Hematopoietic multipotent progenitor cell treated with erythropoietin and hydrocortisone succinate and interleukin-3 and kit ligand, for 8 days (in vitro differentiated cells): ENCODE data around the gene SH2D1B.

Experiments
- DNase-seq: peaks from one replicate; pipeline ENCODE4 v3.0.0-alpha.2; 2015

The SH2D1B gene

GRCh38 chr1:162381383-162381782, 30.6 kb downstream of the SH2D1B start, which contains the start of gene C1orf226:
C1orf226 (plus strand) TSS chr1:162381728; CDS start chr1:162381902, 174 bp downstream.
- no peak for DNase-seq

GRCh38 chr1:162380061-162380846, 31.7 kb downstream of the SH2D1B start:
- DNase-seq, result no peak

DNA sequence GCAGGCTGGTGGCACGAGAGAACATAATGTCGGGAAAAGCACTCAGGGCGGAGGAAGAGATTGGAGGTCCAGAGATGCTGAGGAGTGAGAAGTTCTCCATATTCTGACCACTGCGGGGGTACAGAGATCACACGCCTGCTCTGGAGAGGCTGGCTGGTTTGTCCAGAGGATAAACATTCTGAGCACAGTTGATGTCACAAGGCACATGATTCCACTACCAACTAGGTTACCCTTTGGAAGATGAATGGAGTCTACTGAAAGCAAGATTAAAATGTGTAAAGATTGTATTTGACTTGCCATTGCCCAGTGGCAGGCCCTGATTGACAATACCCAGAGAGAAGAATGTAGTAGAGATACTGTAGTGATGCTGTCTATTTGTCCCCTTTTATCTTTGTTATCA, 35.2 kb downstream of the SH2D1B start, which contains the start of gene SPATA46:
TSS of gene SPATA46 (minus strand) at position 164 of the 400 bp plus-strand sequence. CDS start at position 100, 64 bp downstream.
- no peak for DNase-seq

GRCh38 chr1:162375463-162375862, 36.5 kb downstream of the SH2D1B start:
- DNase-seq, result no peak

GRCh38 chr1:162374406-162374805, 37.5 kb downstream of the SH2D1B start:
- DNase-seq, result no peak

DNA sequence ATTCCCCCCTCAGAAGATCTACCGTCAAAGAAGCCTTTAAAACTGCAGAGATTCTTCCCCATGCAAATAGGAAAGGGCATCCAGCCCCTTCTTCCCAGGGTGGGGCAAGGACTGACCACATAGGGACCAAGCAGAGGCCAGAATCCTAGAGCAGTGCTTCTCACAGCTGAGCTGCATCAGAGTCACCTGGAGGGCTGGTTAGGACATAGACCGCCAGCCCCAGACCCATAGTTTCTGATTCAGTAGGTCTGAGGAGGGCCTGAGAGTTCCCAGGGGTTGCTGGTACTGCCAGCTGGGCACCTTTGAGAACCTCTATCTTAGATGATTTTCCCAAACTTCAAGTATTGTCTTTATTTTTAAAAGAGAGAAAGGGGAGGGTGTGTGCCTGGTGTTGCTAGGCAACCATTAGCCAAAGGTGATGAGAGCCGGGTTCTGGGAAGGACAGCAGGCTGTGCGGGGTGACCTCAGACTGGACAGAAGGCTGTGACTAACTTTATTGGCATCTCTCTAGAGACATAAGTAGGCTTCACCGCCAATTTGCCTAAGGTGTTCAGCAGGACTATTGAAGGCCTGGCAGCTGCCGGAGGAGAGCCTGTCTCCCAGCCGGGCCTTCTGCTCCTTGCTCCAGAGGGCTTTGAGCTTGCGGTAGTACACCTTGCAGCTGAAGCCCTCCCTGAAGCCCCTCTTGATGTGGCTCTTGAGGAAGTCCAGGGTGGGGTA, 38.2 kb downstream of the SH2D1B start:
- no peak for DNase-seq

- DNase-seq, result no peak
Observed at GRCh38 chr1:162373072-162373427, 38.9 kb downstream of the SH2D1B start.

- DNase-seq, result peak; percentile 91
Observed at GRCh38 chr1:162372159-162373071, 39.5 kb downstream of the SH2D1B start.

DNA sequence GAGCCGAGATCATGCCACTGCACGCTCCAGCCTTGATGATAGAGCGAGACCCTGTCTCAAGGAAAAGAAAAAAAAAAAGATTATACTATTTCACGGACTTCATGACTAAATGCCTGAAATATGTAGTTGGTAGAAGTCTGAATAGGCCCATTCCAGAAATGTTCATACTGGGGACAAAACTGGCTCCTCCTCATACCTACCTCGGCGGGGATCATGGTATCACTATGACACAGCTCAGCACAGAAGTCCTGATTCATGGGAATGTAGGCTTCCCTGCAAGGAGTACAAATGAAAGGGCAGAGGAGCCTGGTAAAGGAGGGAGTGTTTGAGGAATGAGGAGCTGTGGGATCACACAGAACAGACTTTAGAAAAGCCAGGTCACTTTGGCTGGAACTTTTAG, 40.3 kb downstream of the SH2D1B start:
- DNase-seq, result no peak

- DNase-seq, result no peak
Observed at GRCh38 chr1:162370721-162371120, 41.2 kb downstream of the SH2D1B start.

- DNase-seq, result no peak
Observed at GRCh38 chr1:162370161-162370560, 41.8 kb downstream of the SH2D1B start.

DNA sequence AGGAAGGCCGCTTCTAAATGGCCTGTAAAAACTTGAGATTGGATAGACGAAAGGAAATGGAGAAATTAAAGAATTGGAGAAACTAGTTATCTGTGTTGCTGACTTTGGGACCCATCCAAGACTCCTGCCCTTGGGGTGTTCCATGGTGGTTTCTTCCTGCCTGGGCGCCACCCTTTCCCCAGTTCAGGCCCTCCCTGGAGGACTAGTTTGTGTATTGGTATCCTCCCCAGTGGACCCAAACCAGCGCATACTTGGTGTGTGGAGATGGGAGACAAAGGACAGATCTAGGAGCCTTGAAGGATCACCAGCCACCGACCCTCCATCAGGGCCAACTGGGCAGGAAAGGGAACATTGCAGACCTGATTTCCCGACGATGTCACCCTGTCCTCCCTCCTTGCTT, 42.4 kb downstream of the SH2D1B start:
- DNase-seq, result no peak

DNA sequence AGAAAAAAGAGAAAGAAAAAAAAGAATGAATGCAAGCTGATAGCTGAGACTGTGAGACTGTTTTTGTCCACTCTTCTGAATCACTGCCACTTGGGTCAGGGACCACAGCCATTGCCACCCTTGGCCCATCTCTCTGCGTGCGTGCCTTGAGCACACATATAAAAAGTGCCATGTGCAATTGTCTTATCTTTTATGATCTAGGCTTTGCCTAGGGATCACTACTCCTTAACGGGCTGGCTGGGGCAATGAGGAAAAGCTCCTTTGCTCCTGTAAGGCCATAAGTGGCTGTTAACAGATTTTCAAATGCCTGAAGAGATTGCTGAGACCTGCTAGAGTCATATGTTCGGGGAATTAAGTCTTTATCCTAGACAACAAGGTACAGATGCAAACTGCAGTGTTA, 43.5 kb downstream of the SH2D1B start:
- no peak for DNase-seq

DNA sequence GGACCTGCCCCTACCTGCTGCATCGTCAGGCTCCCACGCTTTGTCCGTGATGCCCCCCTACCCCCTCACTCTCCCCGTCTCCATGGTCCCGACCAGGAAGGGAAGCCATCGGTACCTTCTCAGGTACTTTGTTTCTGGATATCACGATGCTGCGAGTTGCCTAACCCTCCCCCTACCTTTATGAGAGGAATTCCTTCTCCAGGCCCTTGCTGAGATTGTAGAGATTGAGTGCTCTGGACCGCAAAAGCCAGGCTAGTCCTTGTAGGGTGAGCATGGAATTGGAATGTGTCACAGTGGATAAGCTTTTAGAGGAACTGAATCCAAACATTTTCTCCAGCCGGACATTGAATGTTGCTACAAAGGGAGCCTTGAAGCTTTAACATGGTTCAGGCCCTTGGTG, 44.2 kb downstream of the SH2D1B start:
- DNase-seq, result no peak

GRCh38 chr1:162367073-162367472, 44.9 kb downstream of the SH2D1B start:
- DNase-seq, result no peak

DNA sequence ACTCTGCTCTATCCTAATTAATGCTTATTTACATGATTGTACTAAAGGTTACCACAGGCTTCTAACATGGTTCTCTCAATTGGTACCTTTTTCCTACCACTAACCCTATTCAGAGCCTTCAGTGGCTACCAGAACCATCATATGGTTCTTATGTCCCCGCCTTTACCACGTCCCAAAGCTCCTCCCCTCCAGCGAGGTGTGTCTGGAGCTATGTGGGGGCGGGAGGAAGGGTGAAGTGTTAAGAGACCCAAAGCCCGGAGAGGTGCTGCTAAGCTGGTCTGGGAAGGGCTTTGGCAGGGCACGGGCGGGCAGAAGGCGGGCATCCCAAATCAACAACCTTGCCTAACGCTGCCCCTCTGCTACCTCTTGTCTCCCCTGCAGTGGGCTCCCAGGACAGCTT, 45.3 kb downstream of the SH2D1B start:
- no peak for DNase-seq

DNA sequence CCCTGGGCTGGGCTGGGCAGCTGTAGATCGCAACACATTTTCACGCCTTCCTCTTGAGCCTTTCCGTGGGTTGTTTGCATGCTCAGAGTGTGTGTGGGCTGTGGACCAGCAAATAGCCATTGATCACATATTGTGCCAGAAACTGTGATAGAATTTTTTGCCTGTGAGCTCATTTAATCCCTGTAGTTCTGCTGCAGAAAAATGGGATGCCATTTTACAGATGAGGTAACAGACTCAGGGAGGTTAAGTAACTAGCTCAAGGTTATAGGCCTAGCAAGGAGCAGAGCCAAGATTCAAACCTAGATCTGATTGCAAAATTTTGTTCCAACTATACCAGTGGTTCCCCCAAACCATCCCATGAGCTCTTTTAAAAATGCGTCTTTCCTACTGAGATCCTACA, 45.8 kb downstream of the SH2D1B start:
- no peak for DNase-seq

- no peak for DNase-seq
Observed at GRCh38 chr1:162365284-162366020, 46.5 kb downstream of the SH2D1B start.

GRCh38 chr1:162364498-162364897, 47.4 kb downstream of the SH2D1B start:
- DNase-seq, result no peak

DNA sequence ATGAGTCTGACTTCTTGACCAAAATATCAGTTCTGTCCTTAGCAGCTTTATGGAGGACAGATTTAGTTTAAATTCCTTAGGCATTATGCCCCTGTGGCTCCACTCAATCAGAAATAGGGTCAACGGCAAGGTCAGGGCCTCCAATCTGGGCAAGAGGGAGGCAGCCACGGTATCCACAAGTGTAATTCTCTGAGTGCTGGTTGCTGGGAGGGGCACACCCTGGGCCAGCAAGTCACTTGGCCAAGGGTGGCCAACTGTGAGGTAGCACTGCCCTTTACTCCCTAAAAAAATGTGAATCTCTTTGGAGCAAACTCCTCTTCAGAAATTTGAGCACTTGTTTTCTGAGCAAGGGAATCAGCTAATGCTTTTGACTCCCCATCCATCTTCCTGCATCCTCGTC, 48.1 kb downstream of the SH2D1B start:
- no peak for DNase-seq

GRCh38 chr1:162361349-162361748, 50.6 kb downstream of the SH2D1B start:
- DNase-seq, result no peak

- DNase-seq, result no peak
Observed at GRCh38 chr1:162360874-162361260, 51.1 kb downstream of the SH2D1B start.
